ENCODE measurements around the gene CENATAC.

GRCh38 chr11:118957549-118957948, 40.4 kb upstream of the CENATAC start:
- TF ChIP-seq POLR2A (IDR thresholded peaks at IDR 0.05) (no peak), POLR2AphosphoS5 (IDR thresholded peaks at IDR 0.05) (no peak)
- TF ChIP-seq, protein P1, sequence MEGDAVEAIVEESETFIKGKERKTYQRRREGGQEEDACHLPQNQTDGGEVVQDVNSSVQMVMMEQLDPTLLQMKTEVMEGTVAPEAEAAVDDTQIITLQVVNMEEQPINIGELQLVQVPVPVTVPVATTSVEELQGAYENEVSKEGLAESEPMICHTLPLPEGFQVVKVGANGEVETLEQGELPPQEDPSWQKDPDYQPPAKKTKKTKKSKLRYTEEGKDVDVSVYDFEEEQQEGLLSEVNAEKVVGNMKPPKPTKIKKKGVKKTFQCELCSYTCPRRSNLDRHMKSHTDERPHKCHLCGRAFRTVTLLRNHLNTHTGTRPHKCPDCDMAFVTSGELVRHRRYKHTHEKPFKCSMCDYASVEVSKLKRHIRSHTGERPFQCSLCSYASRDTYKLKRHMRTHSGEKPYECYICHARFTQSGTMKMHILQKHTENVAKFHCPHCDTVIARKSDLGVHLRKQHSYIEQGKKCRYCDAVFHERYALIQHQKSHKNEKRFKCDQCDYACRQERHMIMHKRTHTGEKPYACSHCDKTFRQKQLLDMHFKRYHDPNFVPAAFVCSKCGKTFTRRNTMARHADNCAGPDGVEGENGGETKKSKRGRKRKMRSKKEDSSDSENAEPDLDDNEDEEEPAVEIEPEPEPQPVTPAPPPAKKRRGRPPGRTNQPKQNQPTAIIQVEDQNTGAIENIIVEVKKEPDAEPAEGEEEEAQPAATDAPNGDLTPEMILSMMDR (IDR thresholded peaks at IDR 0.05) = no peak
